Frontal cortex (tissue), 4 donors: ENCODE data around the gene DNAH9. TPM values are rescaled to one million over a fixed set of nuclear protein-coding genes. Genes with fewer than 3 reads are reported as not detected.
A peak's percentile ranks its signal among the peaks of the same experiment; 100 is the strongest.
"Not testable (repeated sequence)": the region's sequence is repeated elsewhere in the genome, so short reads cannot be mapped to it uniquely, and the experiment has no call there.

Source experiments
- DNase-seq, 2 donors: peaks; one replicate each; pipeline ENCODE4 v3.0.0; 2012; ENCODE audit warnings: low spot score in 2 of 2
- FAIRE-seq: peaks from 2 replicates; lab custom pipeline; 2012; peaks lifted over from hg19 to GRCh38; lab: Jason Lieb, UNC
- total RNA-seq: library from RNA; depleted of rRNA; stranded (reverse); fragments of >200 nt; gene quantifications from one replicate; pipeline ENCODE4 v1.2.3, GENCODE V29; 2014
- donor health status: control.
- donor health status: control.
- donor health status: control.

DNAH9 gene
- total RNA-seq, 1 donor from 2014 or later: 0.82 TPM

- FAIRE-seq, DNase-seq: not testable (repeated sequence)
Measured at GRCh38 chr17:11943086-11943485, 344.8 kb downstream of the DNAH9 start.

- FAIRE-seq: no peak
- DNase-seq: no peak
Measured at GRCh38 chr17:11943759-11944347, 345.6 kb downstream of the DNAH9 start.

DNA sequence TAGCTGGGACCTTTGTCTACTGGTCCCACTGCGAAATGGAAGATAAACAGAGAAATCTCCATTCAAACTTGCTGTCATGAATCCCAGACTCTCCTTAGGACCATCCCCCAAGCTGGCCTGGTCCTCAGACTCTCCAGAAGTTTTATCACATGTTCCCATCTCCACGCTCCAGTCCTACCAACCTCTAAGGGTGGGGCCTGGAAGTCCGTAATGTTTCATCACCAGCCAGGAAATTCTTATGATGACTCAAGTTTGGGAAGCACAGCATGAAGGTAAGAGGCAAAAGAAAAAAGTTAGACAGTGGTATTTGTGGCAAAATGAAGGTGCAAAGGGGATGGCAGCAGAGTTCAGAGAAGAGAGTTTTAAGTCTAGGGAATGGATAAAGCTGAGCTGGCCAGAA is 346.3 kb downstream of the DNAH9 start:
- no peak for DNase-seq
- FAIRE-seq: no peak

DNA sequence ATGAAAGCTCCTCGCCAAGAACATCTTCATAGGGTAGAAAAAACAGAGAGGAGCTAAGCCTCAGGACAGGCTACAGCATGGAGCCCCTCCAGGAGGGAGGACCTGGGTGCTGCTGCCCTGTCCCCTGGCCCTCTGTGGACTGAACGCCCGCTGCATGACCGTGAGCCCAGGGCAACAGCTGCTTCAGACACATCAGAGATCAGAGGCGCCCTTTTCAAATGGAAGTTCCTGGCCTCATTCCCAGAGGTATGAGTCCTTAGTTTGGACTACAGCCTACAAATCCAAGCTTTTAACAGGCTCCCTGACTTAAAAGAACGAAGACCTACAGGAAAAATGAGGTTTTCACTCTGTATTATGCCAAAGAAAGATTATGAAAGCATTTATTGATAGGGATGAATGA is 350.5 kb downstream of the DNAH9 start:
- FAIRE-seq: no peak
- peak in 1 of 2 donors; percentile 11 for DNase-seq

GRCh38 chr17:11949571-11949970 is 351.3 kb downstream of the DNAH9 start:
- not testable (repeated sequence) for FAIRE-seq, DNase-seq

DNA sequence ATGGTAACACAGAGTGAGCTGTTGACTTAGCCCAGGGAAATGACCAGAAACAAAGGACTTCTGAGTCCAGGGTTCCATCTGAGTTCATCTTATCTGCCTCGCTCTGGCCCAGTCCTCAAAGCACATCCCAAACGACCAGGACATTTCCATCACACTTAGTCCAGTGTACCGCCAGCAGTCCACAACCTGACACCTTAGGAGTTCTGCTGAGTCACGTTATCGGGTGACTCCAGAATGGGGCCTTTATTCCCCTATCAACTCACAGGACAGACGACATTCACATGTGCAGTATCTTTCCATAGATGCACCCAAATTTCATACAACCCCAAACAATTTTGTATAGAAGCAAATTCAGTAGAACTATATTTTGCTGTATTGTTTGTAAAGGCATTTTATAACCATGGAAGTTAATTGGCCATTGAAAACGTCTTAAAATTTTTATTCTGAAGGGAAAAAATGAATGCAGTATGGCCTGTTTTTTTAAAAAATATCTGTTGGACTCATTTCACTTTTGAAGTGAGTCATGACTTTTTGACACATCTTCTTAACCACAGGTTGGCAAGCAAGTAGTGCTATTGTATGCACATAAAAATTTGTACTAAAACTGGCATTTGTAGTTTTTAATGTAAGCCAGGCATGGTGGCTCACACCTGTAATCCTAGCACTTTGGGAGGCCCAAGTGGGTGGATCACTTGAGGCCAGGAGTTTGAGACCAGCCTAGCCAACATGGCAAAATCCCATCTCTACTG is 352.7 kb downstream of the DNAH9 start:
- DNase-seq: no peak
- FAIRE-seq: no peak

DNA sequence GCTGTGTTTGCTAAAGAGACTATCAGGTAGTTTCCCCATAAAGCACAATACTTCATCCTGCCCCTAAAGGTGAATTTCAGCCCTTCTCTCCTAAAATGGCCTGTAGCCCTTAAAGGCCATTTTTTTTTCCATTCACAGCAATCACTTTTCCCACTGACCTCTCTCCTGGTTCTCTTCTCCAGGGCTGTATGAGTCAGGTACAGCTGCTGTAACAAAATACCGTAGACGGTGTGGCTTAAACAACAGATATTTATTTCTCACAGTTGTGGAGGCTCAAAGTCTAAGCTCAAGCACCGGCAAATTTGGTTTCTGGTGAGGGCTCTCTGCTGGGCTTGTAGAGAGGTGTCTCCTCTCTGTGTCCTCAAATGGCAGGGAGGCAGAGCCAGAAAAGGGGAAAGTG is 354.3 kb downstream of the DNAH9 start:
- DNase-seq (no peak), FAIRE-seq (no peak)

- FAIRE-seq: no peak
- DNase-seq: no peak
Measured at GRCh38 chr17:11953924-11954323, 355.7 kb downstream of the DNAH9 start.

- no peak for DNase-seq
- FAIRE-seq: no peak
Measured at GRCh38 chr17:11954936-11955335, 356.7 kb downstream of the DNAH9 start.

DNA sequence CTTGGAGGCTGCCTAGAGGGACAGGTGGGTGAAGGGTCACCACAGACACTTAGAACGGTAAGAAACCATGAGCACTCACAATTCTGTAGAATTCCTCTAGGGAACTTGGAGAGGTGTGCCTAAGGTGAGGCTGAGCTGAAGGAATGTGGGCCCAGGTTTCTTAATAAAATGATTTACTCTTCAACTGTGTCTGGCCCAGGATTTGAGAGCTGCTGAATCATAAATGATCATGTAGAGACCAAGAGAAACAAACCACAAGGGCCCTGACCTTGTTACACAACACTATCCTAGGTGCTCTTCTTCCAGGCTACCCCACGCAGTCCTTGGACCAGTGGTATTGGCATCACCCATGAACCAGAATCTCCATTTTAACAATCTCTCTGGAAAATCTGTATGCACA is 371.3 kb downstream of the DNAH9 start:
- DNase-seq (no peak), FAIRE-seq (no peak)

DNA sequence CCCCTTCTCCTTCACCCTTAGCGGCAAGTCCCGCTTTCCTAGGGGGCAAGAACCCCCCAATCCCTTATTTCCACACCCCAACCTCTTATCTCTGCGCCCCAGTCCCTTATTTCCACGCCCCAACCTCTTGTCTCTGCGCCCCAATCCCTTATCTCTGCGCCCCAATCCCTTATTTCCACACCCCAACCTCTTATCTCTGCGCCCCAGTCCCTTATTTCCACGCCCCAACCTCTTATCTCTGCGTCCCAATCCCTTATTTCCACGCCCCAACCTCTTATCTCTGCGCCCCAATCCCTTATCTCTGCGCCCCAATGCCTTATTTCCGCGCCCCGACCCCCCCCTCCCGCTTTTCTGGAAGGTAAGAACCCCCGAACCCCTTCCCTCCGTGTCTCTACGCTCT is 374.5 kb downstream of the DNAH9 start:
- FAIRE-seq, DNase-seq: not testable (repeated sequence)

- no peak for FAIRE-seq
- no peak for DNase-seq
Measured at GRCh38 chr17:11979795-11980194, 381.5 kb downstream of the DNAH9 start.

- no peak for FAIRE-seq
- no peak for DNase-seq
Measured at GRCh38 chr17:11980813-11981212, 382.5 kb downstream of the DNAH9 start.

GRCh38 chr17:11981862-11982261 is 383.6 kb downstream of the DNAH9 start:
- DNase-seq (no peak), FAIRE-seq (no peak)

DNA sequence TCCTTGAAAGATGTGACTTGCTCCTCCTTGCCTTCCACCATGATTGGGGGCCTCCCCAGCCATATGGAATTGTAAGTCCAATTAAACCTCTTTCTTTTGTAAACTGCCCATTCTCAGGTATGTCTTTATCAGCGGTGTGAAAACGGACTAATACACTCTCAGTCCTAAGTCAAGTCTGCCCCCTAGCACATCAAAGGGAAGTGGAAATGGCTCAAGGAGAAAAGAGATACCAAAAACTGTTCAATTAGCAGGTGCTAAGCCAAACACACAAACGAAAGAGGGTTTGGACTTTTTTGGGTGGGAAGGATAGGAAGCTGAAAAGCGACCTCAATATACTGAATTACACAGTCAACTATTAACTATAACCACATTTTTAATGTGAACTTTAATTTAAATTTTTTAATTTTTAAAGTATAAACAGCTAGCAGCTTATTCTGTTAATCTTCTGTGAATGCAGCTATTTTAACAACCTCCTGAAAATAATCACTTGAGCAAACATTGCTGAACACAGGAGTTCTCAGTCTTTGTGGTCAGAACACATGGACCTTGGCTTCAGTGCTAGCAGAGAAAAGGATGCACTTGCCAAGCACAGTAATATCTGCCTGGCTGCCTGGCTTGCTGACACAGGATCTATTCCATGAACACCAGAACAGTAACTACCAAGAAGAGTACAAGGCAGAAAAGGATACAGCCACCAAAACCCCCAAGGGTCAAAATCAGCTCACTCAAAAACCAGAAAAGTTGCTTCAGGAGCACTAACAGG is 388.1 kb downstream of the DNAH9 start:
- DNase-seq (no peak), FAIRE-seq (no peak)

- FAIRE-seq: peak; percentile 28
Measured at GRCh38 chr17:11986942-11987329, 388.7 kb downstream of the DNAH9 start.

GRCh38 chr17:11990363-11990983 is 392.2 kb downstream of the DNAH9 start:
- FAIRE-seq (no peak), DNase-seq (no peak)

More at GRCh38 chr17:11986942-11987329, 388.7 kb downstream of the DNAH9 start:
- peak in 1 of 2 donors; percentile 33 for DNase-seq

GRCh38 chr17:11991461-11991860 is 393.2 kb downstream of the DNAH9 start:
- no peak for FAIRE-seq
- no peak for DNase-seq

- no peak for DNase-seq
- no peak for FAIRE-seq
Measured at GRCh38 chr17:11996722-11997146, 398.5 kb downstream of the DNAH9 start.
